ENCODE results near the gene ZBED4. TPM values are rescaled to one million over a fixed set of nuclear protein-coding genes. Genes with fewer than 3 reads are reported as not detected.
A peak's percentile ranks its signal among the peaks of the same experiment; 100 is the strongest.

Gene ZBED4
- total RNA-seq, 1 donor from 2014 or later, result 17.3 TPM

DNA sequence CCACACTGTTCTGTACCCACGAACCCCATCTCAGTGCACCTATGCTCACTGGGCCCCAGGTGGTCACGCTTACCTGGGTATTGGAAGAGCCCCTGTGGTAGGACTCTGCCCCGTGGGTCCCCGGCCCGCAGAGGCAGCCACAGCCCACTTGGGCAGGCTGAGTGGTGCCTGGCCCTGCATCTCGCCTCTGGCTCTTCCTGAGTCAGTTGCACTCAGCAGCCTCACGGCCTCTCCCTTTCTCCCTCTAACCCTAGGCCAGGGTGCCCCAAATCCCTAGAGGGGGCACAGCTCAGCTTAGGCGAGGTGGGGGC is 74.5 kb downstream of the ZBED4 start:
- POLR2A ChIA-PET, result no interaction called here

DNA sequence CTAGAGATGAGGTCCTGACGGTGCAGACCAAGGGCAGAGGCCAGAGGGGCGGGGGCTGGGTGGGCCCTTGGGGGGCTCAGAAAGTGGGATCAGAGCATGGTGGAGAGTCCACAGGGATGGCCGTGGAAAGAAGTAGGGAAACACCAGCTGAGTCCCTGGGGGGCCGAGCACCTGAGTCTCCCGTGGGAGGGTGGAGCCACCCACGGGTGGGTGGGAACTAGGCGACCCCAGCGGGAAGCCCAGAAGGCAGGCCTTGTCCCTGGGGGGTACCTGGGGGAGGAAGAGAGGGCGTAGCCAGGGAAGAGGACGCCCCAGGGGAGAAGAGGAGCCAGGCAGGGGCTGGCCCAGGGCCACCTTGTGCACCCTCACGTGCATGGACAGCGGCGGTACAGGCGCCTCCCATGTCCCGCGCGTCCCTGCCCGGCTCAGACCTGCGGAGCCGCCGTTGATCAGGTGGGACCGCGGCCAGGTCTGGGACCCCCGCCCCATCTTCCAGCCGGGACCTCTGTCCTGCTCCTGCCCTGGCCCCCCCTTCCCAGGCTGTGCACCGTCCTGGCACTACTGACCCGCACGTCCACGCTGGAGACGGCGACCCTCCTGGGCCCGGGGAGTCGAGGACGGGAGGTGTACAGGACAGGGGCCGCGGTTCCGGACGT is 75.0 kb downstream of the ZBED4 start:
- H3K4me3 Mint-ChIP-seq, result no peak overlapping the region
- peak overlapping the region; percentile 30 for H3K27ac Mint-ChIP-seq

More for the DNA sequence above, 74.5 kb downstream of the ZBED4 start:
- H3K36me3 Mint-ChIP-seq (ENCODE audit: low read depth), result peaks cover 9% of the 10 kb centered on the region
- DNase-seq (no peak), ATAC-seq (ENCODE audit: low read depth) (no peak)
- TF ChIP-seq, protein P1, sequence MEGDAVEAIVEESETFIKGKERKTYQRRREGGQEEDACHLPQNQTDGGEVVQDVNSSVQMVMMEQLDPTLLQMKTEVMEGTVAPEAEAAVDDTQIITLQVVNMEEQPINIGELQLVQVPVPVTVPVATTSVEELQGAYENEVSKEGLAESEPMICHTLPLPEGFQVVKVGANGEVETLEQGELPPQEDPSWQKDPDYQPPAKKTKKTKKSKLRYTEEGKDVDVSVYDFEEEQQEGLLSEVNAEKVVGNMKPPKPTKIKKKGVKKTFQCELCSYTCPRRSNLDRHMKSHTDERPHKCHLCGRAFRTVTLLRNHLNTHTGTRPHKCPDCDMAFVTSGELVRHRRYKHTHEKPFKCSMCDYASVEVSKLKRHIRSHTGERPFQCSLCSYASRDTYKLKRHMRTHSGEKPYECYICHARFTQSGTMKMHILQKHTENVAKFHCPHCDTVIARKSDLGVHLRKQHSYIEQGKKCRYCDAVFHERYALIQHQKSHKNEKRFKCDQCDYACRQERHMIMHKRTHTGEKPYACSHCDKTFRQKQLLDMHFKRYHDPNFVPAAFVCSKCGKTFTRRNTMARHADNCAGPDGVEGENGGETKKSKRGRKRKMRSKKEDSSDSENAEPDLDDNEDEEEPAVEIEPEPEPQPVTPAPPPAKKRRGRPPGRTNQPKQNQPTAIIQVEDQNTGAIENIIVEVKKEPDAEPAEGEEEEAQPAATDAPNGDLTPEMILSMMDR (IDR thresholded peaks at IDR 0.05), result no peak
- H3K27me3 Mint-ChIP-seq, result no peaks in the 10 kb centered on the region
- CTCF ChIA-PET, result interaction anchor here (1.0 to 4.2 kb wide), 2 partner anchors 52 to 102 kb away, joined by 3 to 30 read pairs; no protein-coding TSS in a partner anchor
- H3K27ac Mint-ChIP-seq, result peak overlapping the region; percentile 30
- peaks cover 74% of the 10 kb centered on the region for H3K4me1 Mint-ChIP-seq
- H3K9me3 Mint-ChIP-seq, result no peaks in the 10 kb centered on the region
- intact Hi-C loops (cut with micrococcal nuclease), result loop anchor here (2.0 to 10.0 kb wide), 3 partner anchors 273 to 599 kb away; partner anchors contain the start of gene SCO2
- H3K4me3 Mint-ChIP-seq, result no peak overlapping the region

DNA sequence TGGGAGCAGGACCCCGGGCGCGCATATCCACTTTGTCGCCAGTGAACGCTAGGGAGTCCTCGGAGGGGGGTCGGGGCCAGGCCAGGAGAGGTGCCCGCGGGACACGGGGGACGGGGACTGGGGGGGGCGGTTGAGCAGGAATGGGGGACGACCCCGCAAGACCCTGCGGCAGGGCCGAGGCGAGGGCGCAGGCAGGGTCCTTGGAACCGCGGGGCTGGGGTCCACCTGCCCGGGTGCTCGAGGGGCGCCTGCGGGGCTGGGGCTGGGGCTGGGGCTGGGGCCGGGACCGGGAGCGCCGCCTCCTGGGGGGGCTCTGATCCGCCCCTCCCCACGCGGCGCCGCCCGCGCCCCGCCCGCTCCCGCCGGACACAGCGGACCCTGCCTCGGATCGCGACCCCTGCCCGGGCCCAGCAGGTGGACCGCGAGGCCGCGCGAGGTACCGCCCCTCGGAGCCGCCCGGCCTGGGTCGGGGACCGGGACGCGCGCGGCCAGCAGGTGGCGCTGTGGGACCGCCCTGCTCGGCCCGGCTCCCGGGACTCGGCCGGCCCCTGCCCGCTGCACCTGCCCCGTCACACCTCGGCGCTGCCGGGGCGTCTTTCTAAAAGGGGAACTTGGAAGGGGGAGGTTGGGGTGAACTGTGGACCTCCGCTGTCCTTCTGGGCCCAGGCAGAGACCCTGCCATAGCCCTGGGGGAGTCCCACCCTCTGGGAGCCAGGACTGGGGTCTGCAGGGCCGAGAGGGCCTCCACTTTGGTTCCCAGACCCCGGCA is 75.8 kb downstream of the ZBED4 start:
- H3K9me3 Mint-ChIP-seq, result no peaks in the 10 kb centered on the region
- TF ChIP-seq, protein P1 (IDR thresholded peaks at IDR 0.05), result peak; percentile 53
- DNase-seq, result peak; percentile 95
- intact Hi-C loops (cut with micrococcal nuclease), result loop anchor here (1.0 to 10.0 kb wide), 6 partner anchors 101 to 598 kb away; partner anchors contain the start of gene SCO2
- peaks cover 71% of the 10 kb centered on the region for H3K4me1 Mint-ChIP-seq
- H3K27ac Mint-ChIP-seq, result peak overlapping the region; percentile 79
- no peaks in the 10 kb centered on the region for H3K27me3 Mint-ChIP-seq
- ChIA-PET POLR2A (interaction anchor here (0.8 to 15.4 kb wide), 7 partner anchors 34 to 262 kb away, joined by 4 to 828 read pairs (median 33); partner anchors contain the start of gene PIM3), CTCF (interaction anchor here (1.1 to 5.0 kb wide), 8 partner anchors 33 to 278 kb away, joined by 3 to 91 read pairs (median 14); partner anchors contain the start of gene PIM3)
- peak; percentile 36 for ATAC-seq (ENCODE audit: low read depth)
- H3K4me3 Mint-ChIP-seq, result peak overlapping the region; percentile 44
- peaks cover 9% of the 10 kb centered on the region for H3K36me3 Mint-ChIP-seq (ENCODE audit: low read depth)

More for the DNA sequence above, 75.0 kb downstream of the ZBED4 start:
- TF ChIP-seq, protein P1 (IDR thresholded peaks at IDR 0.05), result no peak
- Mint-ChIP-seq H3K4me1 (peaks cover 73% of the 10 kb centered on the region), H3K9me3 (no peaks in the 10 kb centered on the region), H3K27me3 (no peaks in the 10 kb centered on the region), H3K36me3 (ENCODE audit: low read depth) (peaks cover 9% of the 10 kb centered on the region)
- CTCF ChIA-PET, result interaction anchor here (1.0 to 4.2 kb wide), 2 partner anchors 51 to 102 kb away, joined by 3 to 30 read pairs; no protein-coding TSS in a partner anchor
- no peak for DNase-seq
- ATAC-seq (ENCODE audit: low read depth), result no peak
- intact Hi-C loops (cut with micrococcal nuclease), result loop anchor here (1.0 to 10.0 kb wide), 6 partner anchors 102 to 599 kb away; partner anchors contain the start of gene SCO2
- POLR2A ChIA-PET, result no interaction called here

DNA sequence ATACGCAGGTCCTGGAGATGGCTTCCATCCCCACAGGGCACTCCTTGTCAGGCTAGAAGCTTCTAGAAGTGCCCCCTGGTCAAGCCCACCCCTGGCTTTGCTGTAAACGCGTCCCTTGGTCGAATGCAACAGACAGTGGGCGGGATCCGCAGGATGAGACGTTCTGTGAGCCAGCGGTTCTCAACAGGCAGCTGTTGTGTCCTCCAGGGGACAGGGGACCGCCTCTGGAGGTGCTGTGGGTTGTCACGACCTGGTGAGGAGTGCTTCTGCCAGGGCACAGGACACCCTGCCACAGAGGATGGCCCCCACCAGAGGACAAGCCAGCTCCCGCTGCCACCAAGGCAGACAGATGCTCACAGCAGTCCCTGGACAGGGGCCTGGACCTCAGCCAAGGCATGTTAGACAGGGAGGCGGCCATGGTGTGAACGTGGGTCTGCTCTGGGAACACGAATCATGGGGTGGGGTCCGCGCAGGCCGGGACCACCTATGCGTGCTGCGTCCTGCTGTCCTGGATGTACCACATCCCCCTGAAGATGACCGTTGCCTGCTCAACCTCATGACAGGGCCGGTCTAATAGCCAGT is 76.4 kb downstream of the ZBED4 start:
- POLR2A ChIA-PET, result interaction anchor here (0.8 to 15.4 kb wide), 10 partner anchors 21 to 261 kb away, joined by 3 to 828 read pairs (median 10); partner anchors contain the start of genes IL17REL and PIM3
- no peak for ATAC-seq (ENCODE audit: low read depth)
- H3K4me1 Mint-ChIP-seq, result peaks cover 64% of the 10 kb centered on the region
- H3K9me3 Mint-ChIP-seq, result no peaks in the 10 kb centered on the region
- TF ChIP-seq, protein P1 (IDR thresholded peaks at IDR 0.05), result no peak
- CTCF ChIA-PET, result interaction anchor here (1.0 to 5.0 kb wide), 18 partner anchors 23 to 314 kb away, joined by 3 to 91 read pairs (median 4); partner anchors contain the start of gene PIM3
- H3K27me3 Mint-ChIP-seq, result no peaks in the 10 kb centered on the region
- no peak for DNase-seq
- peak overlapping the region; percentile 79 for H3K27ac Mint-ChIP-seq
- intact Hi-C loops (cut with micrococcal nuclease), result loop anchor here (1.0 to 10.0 kb wide), 10 partner anchors 47 to 597 kb away; partner anchors contain the start of genes SBF1 and SCO2
- peak overlapping the region; percentile 44 for H3K4me3 Mint-ChIP-seq
- H3K36me3 Mint-ChIP-seq (ENCODE audit: low read depth), result peaks cover 8% of the 10 kb centered on the region
